HG02852 (cell line): ENCODE data around the gene SETD5.

Experiments used
- ATAC-seq: cut with Tn5 transposase; IDR thresholded peaks from one replicate; pipeline ENCODE4 v1.9.1; 2021; ENCODE audit warnings: mild to moderate bottlenecking, moderate library complexity; ENCODE audit not compliant: unreplicated experiment

Gene SETD5

GRCh38 chr3:9503283-9503682, 105.9 kb downstream of the SETD5 start:
- no peak for ATAC-seq

GRCh38 chr3:9507586-9508578, 110.5 kb downstream of the SETD5 start:
- no peak for ATAC-seq

GRCh38 chr3:9508781-9509180, 111.4 kb downstream of the SETD5 start:
- ATAC-seq: no peak

GRCh38 chr3:9512456-9513045, 115.1 kb downstream of the SETD5 start:
- ATAC-seq: no peak

- no peak for ATAC-seq
Observed at GRCh38 chr3:9514306-9514705, 116.9 kb downstream of the SETD5 start.

- no peak for ATAC-seq
Observed at GRCh38 chr3:9514956-9515355, 117.5 kb downstream of the SETD5 start.

GRCh38 chr3:9525078-9525477, 127.7 kb downstream of the SETD5 start:
- ATAC-seq: no peak
